Naive B cell (primary cell): ENCODE data around the gene SLC8A1. TPM values are rescaled to one million over a fixed set of nuclear protein-coding genes. Genes with fewer than 3 reads are reported as not detected.

ENCODE experiments used
- ATAC-seq, 2 donors: fragments of 150-1000 bp; cut with Tn5 transposase; 2 replicates each; pipeline ENCODE4 v1.10.0; 2021; ENCODE audit warnings: low read depth in 2 of 2, mild to moderate bottlenecking in 2 of 2, moderate library complexity in 2 of 2
- DNase-seq: peaks from one replicate; pipeline ENCODE4 v3.0.0; 2022
- H3K27ac Mint-ChIP-seq, 6 donors: one replicate each; pipeline ENCODE4 v1.8.0; 2020 to 2022; ENCODE audit warnings: mild to moderate bottlenecking in 6 of 6, mixed read lengths in 6 of 6, moderate library complexity in 5 of 6, inconsistent platforms in 2 of 6
- H3K27me3 Mint-ChIP-seq, 3 donors: one replicate each; pipeline ENCODE4 v1.8.0; 2021 to 2022; ENCODE audit warnings: mixed read lengths in 3 of 3, mild to moderate bottlenecking in 1 of 3
- H3K36me3 Mint-ChIP-seq, 2 donors: one replicate each; pipeline ENCODE4 v1.8.0; 2020 to 2022; ENCODE audit warnings: mixed read lengths in 2 of 2, inconsistent platforms in 1 of 2, mild to moderate bottlenecking in 1 of 2
- H3K4me1 Mint-ChIP-seq, 3 donors: one replicate each; pipeline ENCODE4 v1.8.0; 2020 to 2022; ENCODE audit warnings: mixed read lengths in 3 of 3, inconsistent platforms in 1 of 3, mild to moderate bottlenecking in 1 of 3, moderate library complexity in 1 of 3
- H3K4me3 Mint-ChIP-seq, 8 donors: one replicate each; pipeline ENCODE4 v1.8.0; 2020 to 2022; ENCODE audit warnings: mild to moderate bottlenecking in 8 of 8, mixed read lengths in 8 of 8, moderate library complexity in 8 of 8, inconsistent platforms in 2 of 8
- H3K9me3 Mint-ChIP-seq, 7 donors: one replicate each; pipeline ENCODE4 v1.8.0; 2020 to 2022; ENCODE audit warnings: mixed read lengths in 7 of 7, mild to moderate bottlenecking in 5 of 7, inconsistent platforms in 2 of 7, moderate library complexity in 1 of 7
- polyA plus RNA-seq, 6 donors: library from polyadenylated mRNA; unstranded; fragments of 300-500 nt; fragmentation: Illumina TruSeq; gene quantifications; one replicate each; pipeline ENCODE4 v1.2.3, GENCODE V29; 2021; ENCODE audit warnings: low read depth in 6 of 6

Gene SLC8A1
- polyA plus RNA-seq, 6 donors from 2014 or later: 0.04 TPM; not detected in 5

- H3K27me3 Mint-ChIP-seq: no peaks in the 10 kb centered on the region
- H3K9me3 Mint-ChIP-seq: peaks cover 0 to 2% (median 0%) of the 10 kb centered on the region in 7 donors
- H3K27ac Mint-ChIP-seq: no peak overlapping the region
- H3K4me3 Mint-ChIP-seq: no peak overlapping the region
- ATAC-seq: no peak
- H3K4me1 Mint-ChIP-seq: peaks cover 0 to 2% (median 0%) of the 10 kb centered on the region in 3 donors
- no peak for DNase-seq
- H3K36me3 Mint-ChIP-seq: no peaks in the 10 kb centered on the region
Measured at GRCh38 chr2:40476436-40476835, 24.5 kb upstream of the SLC8A1 start.

- H3K27ac Mint-ChIP-seq: no peak overlapping the region
- H3K4me1 Mint-ChIP-seq: peaks cover 3 to 6% (median 4%) of the 10 kb centered on the region in 3 donors
- DNase-seq: no peak
- peaks cover 0 to 2% (median 0%) of the 10 kb centered on the region in 7 donors for H3K9me3 Mint-ChIP-seq
- H3K36me3 Mint-ChIP-seq: no peaks in the 10 kb centered on the region
- no peak overlapping the region for H3K4me3 Mint-ChIP-seq
- no peak for ATAC-seq
- H3K27me3 Mint-ChIP-seq: no peaks in the 10 kb centered on the region
Measured at GRCh38 chr2:40474306-40474705, 22.4 kb upstream of the SLC8A1 start.

GRCh38 chr2:40471866-40472265, 20.0 kb upstream of the SLC8A1 start:
- H3K4me3 Mint-ChIP-seq: no peak overlapping the region
- H3K27me3 Mint-ChIP-seq: no peaks in the 10 kb centered on the region
- H3K27ac Mint-ChIP-seq: no peak overlapping the region
- peaks cover 3 to 6% (median 4%) of the 10 kb centered on the region in 3 donors for H3K4me1 Mint-ChIP-seq
- H3K9me3 Mint-ChIP-seq: peaks cover 0 to 2% (median 0%) of the 10 kb centered on the region in 7 donors
- DNase-seq: no peak
- H3K36me3 Mint-ChIP-seq: no peaks in the 10 kb centered on the region
- ATAC-seq: no peak

- DNase-seq (no peak), ATAC-seq (peak in 1 of 2 donors; percentile 36)
- Mint-ChIP-seq H3K4me3 (no peak overlapping the region), H3K27ac (peak overlapping the region in 1 of 6 donors; percentile 32), H3K27me3 (no peaks in the 10 kb centered on the region), H3K4me1 (peaks cover 3 to 6% (median 4%) of the 10 kb centered on the region in 3 donors), H3K9me3 (peaks cover 0 to 2% (median 0%) of the 10 kb centered on the region in 7 donors), H3K36me3 (no peaks in the 10 kb centered on the region)
Measured at GRCh38 chr2:40470822-40471813, 19.2 kb upstream of the SLC8A1 start.

- Mint-ChIP-seq H3K27ac (peak overlapping the region in 1 of 6 donors; percentile 1), H3K27me3 (no peaks in the 10 kb centered on the region), H3K36me3 (no peaks in the 10 kb centered on the region), H3K4me1 (peaks cover 3 to 6% (median 4%) of the 10 kb centered on the region in 3 donors), H3K9me3 (no peaks in the 10 kb centered on the region), H3K4me3 (no peak overlapping the region)
- no peak for DNase-seq
- no peak for ATAC-seq
Measured at GRCh38 chr2:40466935-40467572, 15.2 kb upstream of the SLC8A1 start.

GRCh38 chr2:40466332-40466906, 14.5 kb upstream of the SLC8A1 start:
- DNase-seq (no peak), ATAC-seq (no peak)
- Mint-ChIP-seq H3K4me1 (peaks cover 3 to 4% (median 4%) of the 10 kb centered on the region in 3 donors), H3K9me3 (no peaks in the 10 kb centered on the region), H3K27me3 (no peaks in the 10 kb centered on the region), H3K36me3 (no peaks in the 10 kb centered on the region), H3K4me3 (no peak overlapping the region), H3K27ac (peak overlapping the region in 1 of 6 donors; percentile 1)

- no peaks in the 10 kb centered on the region for H3K4me1 Mint-ChIP-seq
- H3K4me3 Mint-ChIP-seq: no peak overlapping the region
- DNase-seq: no peak
- no peak overlapping the region for H3K27ac Mint-ChIP-seq
- H3K36me3 Mint-ChIP-seq: no peaks in the 10 kb centered on the region
- H3K9me3 Mint-ChIP-seq: no peaks in the 10 kb centered on the region
- H3K27me3 Mint-ChIP-seq: peaks cover 0 to 8% (median 6%) of the 10 kb centered on the region in 3 donors
- no peak for ATAC-seq
Measured at GRCh38 chr2:40463112-40463511, 11.2 kb upstream of the SLC8A1 start.

- Mint-ChIP-seq H3K9me3 (no peaks in the 10 kb centered on the region), H3K27ac (no peak overlapping the region), H3K4me1 (peaks cover 0 to 5% (median 0%) of the 10 kb centered on the region in 3 donors), H3K4me3 (no peak overlapping the region), H3K27me3 (peaks cover 0 to 11% (median 9%) of the 10 kb centered on the region in 3 donors), H3K36me3 (no peaks in the 10 kb centered on the region)
- ATAC-seq (no peak), DNase-seq (no peak)
Measured at GRCh38 chr2:40458271-40458794, 6.4 kb upstream of the SLC8A1 start.

- Mint-ChIP-seq H3K27ac (no peak overlapping the region), H3K9me3 (no peaks in the 10 kb centered on the region), H3K4me1 (peaks cover 0 to 5% (median 4%) of the 10 kb centered on the region in 3 donors), H3K36me3 (no peaks in the 10 kb centered on the region), H3K4me3 (no peak overlapping the region), H3K27me3 (peaks cover 0 to 16% (median 14%) of the 10 kb centered on the region in 3 donors)
- ATAC-seq (no peak), DNase-seq (no peak)
Measured at GRCh38 chr2:40457837-40458236, 5.9 kb upstream of the SLC8A1 start.

GRCh38 chr2:40457366-40457765, 5.5 kb upstream of the SLC8A1 start:
- H3K4me3 Mint-ChIP-seq: no peak overlapping the region
- no peak overlapping the region for H3K27ac Mint-ChIP-seq
- no peak for DNase-seq
- ATAC-seq: no peak
- H3K36me3 Mint-ChIP-seq: peaks cover 0 to 4% of the 10 kb centered on the region in 2 donors
- H3K9me3 Mint-ChIP-seq: no peaks in the 10 kb centered on the region
- peaks cover 3 to 8% (median 8%) of the 10 kb centered on the region in 3 donors for H3K4me1 Mint-ChIP-seq
- H3K27me3 Mint-ChIP-seq: peaks cover 4 to 21% (median 18%) of the 10 kb centered on the region in 3 donors

- H3K9me3 Mint-ChIP-seq: no peaks in the 10 kb centered on the region
- no peak overlapping the region for H3K4me3 Mint-ChIP-seq
- peaks cover 0 to 8% of the 10 kb centered on the region in 2 donors for H3K36me3 Mint-ChIP-seq
- peaks cover 7 to 23% (median 23%) of the 10 kb centered on the region in 3 donors for H3K27me3 Mint-ChIP-seq
- ATAC-seq (no peak), DNase-seq (no peak)
- H3K27ac Mint-ChIP-seq: no peak overlapping the region
- peaks cover 5 to 11% (median 10%) of the 10 kb centered on the region in 3 donors for H3K4me1 Mint-ChIP-seq
Measured at GRCh38 chr2:40456926-40457325, 5.0 kb upstream of the SLC8A1 start.

GRCh38 chr2:40455661-40456060, 3.8 kb upstream of the SLC8A1 start:
- DNase-seq (no peak), ATAC-seq (no peak)
- Mint-ChIP-seq H3K27ac (no peak overlapping the region), H3K9me3 (no peaks in the 10 kb centered on the region), H3K4me3 (no peak overlapping the region), H3K4me1 (peaks cover 16 to 22% (median 21%) of the 10 kb centered on the region in 3 donors), H3K27me3 (peaks cover 14 to 36% (median 30%) of the 10 kb centered on the region in 3 donors), H3K36me3 (peaks cover 0 to 8% of the 10 kb centered on the region in 2 donors)

GRCh38 chr2:40454321-40454720, 2.4 kb upstream of the SLC8A1 start:
- H3K9me3 Mint-ChIP-seq: no peaks in the 10 kb centered on the region
- DNase-seq (no peak), ATAC-seq (no peak)
- no peak overlapping the region for H3K27ac Mint-ChIP-seq
- peaks cover 0 to 8% of the 10 kb centered on the region in 2 donors for H3K36me3 Mint-ChIP-seq
- H3K27me3 Mint-ChIP-seq: peaks cover 21 to 32% (median 30%) of the 10 kb centered on the region in 3 donors
- H3K4me3 Mint-ChIP-seq: no peak overlapping the region
- H3K4me1 Mint-ChIP-seq: peaks cover 21 to 30% (median 29%) of the 10 kb centered on the region in 3 donors
